NT2/D1 (cell line): ENCODE data around the gene SYNPO2.

ENCODE experiments used
- YY1 ChIP-seq: IDR thresholded peaks from 2 replicates; pipeline ENCODE4 v1.6.1; 2011; ENCODE audit not compliant: insufficient read length, insufficient read depth
- ZNF274 ChIP-seq: IDR thresholded peaks from 2 replicates; pipeline ENCODE4 v1.6.1; 2011; ENCODE audit warnings: mild to moderate bottlenecking, low read depth, low read length

- no peak for TF ChIP-seq YY1
- no peak for TF ChIP-seq ZNF274
Observed at GRCh38 chr4:119026662-119027444, 138.2 kb downstream of the SYNPO2 start.
